Activated CD4-positive, alpha-beta T cell treated with anti-CD3 and anti-CD28 coated beads, Interleukin-2, amount 50 U/mL, for 1 hour (primary cell): ENCODE results near the gene SH2D3C.

Experiments used
- DNase-seq: peaks from one replicate; pipeline ENCODE4 v3.0.0-alpha.2; 2020

Gene SH2D3C

GRCh38 chr9:127714951-127715469 lies 63.5 kb downstream of the SH2D3C start:
- no peak for DNase-seq

- DNase-seq: no peak
These were observed 64.3 kb downstream of the SH2D3C start for GRCh38 chr9:127714020-127714750.

- no peak for DNase-seq
These were observed 65.6 kb downstream of the SH2D3C start for GRCh38 chr9:127712867-127713266.

GRCh38 chr9:127712371-127712770 lies 66.1 kb downstream of the SH2D3C start:
- DNase-seq: no peak

GRCh38 chr9:127711831-127712274 lies 66.6 kb downstream of the SH2D3C start:
- no peak for DNase-seq

- DNase-seq: no peak
These were observed 67.2 kb downstream of the SH2D3C start for GRCh38 chr9:127711226-127711701.

GRCh38 chr9:127710204-127710783 lies 68.2 kb downstream of the SH2D3C start:
- DNase-seq: no peak

GRCh38 chr9:127708952-127709587 lies 69.4 kb downstream of the SH2D3C start:
- DNase-seq: no peak

- peak; percentile 40 for DNase-seq
These were observed 70.7 kb downstream of the SH2D3C start for GRCh38 chr9:127707766-127708165.

- no peak for DNase-seq
These were observed 71.6 kb downstream of the SH2D3C start, which contains the start of gene CFAP157 for GRCh38 chr9:127706836-127707241. Gene CFAP157, plus strand, starts transcription at chr9:127706988. Its CDS starts 44 bp downstream, at chr9:127707032.

GRCh38 chr9:127705577-127706379 lies 72.7 kb downstream of the SH2D3C start:
- DNase-seq: no peak

- no peak for DNase-seq
These were observed 75.0 kb downstream of the SH2D3C start for GRCh38 chr9:127703289-127703946.

GRCh38 chr9:127700594-127701255 lies 77.7 kb downstream of the SH2D3C start:
- DNase-seq: no peak

GRCh38 chr9:127700140-127700539 lies 78.3 kb downstream of the SH2D3C start:
- DNase-seq: no peak

- DNase-seq: peak; percentile 77
These were observed 79.3 kb downstream of the SH2D3C start for GRCh38 chr9:127698985-127699670.

GRCh38 chr9:127698386-127698785 lies 80.1 kb downstream of the SH2D3C start:
- no peak for DNase-seq

GRCh38 chr9:127697575-127697974 lies 80.9 kb downstream of the SH2D3C start:
- no peak for DNase-seq

GRCh38 chr9:127694890-127695720 lies 83.4 kb downstream of the SH2D3C start:
- no peak for DNase-seq

- DNase-seq: no peak
These were observed 84.8 kb downstream of the SH2D3C start for GRCh38 chr9:127693697-127694096.

GRCh38 chr9:127693143-127693542 lies 85.3 kb downstream of the SH2D3C start:
- no peak for DNase-seq
